ENCODE results near the gene PABPC1L2A.
"Not testable (repeated sequence)": the region's sequence is repeated elsewhere in the genome, so short reads cannot be mapped to it uniquely, and the experiment has no call there.

Gene PABPC1L2A

DNA sequence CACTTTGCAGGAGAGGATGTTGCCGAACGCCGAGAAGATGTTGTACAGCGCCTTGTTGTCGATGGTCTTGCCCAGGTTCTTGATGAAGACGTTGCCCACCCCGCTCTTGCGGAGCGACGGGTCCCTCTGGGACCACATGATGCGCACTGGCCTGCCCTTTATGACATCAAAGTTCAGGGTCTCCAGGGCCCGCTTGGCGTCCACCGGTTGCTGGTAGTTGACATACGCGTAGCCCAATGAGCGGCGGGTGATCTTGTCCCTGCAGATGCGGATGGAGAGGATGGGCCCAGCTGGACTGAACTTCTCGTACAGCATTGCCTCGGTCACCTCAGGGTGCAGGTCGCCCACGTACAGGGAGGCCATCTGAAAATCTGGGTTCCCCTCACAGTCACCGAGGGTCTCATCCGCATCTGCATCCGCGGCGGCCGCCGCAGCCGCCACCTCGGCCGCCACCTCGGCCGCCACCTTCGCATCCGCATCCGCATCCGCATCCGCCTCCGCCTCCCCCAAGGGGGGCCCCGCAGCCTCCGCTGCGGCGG is at the start of gene PABPC1L2A:
PABPC1L2A (minus strand) TSS at position 489 of the 539 bp plus-strand sequence; CDS start at position 363, 126 bp downstream.
- intact Hi-C loops (cut with DNase I): not testable (repeated sequence)
- peak in 1 of 10 donors; percentile 27 for DNase-seq

DNA sequence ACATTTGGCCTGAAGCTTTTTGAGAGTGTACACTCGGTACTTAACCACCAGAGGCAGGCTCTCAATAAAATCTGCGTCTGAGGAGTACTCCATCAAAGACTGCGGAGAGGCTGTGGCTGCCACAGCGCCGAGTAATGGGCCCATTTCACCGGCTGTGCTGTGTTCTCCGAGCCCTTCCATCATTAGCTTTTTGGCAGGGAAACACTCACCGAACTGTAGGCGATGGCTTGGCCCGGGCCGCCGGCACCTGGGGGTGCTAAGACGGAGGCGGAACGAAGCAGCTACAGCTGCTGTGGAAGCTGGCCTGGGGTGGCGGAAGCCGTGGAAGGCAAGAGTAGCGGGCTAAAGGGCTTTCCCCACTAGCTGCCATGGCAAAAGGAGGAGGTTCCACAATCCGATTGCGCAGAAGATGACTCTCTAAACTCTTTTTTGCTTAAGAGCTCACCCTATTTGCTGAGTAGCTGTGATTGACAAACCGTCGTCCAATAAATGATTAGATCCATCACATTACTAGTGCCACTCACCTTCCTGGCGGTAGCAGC is 48.5 kb upstream of the PABPC1L2A start:
- DNase-seq: peak in 8 of 10 donors; percentile 3 to 75 (median 17)
- intact Hi-C loops (cut with DNase I): no loop called here

DNA sequence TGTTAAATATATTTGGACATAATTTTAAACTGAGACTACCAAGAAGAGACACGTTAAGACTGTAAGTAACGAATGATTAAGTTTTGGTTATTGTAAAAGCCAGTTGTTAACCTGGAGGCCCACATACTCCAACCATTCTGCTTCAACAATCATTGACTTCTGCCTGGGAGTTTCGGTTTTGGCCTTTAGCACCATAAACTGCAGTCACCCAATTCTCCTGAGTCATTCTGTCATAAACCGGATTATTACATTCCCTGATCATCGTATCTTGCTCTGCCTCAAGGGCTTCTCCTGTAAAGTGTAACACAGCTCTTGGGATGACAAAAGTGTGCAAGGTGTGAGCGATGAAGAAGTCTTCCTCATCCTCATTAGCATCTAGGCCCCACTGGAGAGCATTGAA is 46.9 kb upstream of the PABPC1L2A start:
- intact Hi-C loops (cut with DNase I): no loop called here
- DNase-seq: no peak

DNA sequence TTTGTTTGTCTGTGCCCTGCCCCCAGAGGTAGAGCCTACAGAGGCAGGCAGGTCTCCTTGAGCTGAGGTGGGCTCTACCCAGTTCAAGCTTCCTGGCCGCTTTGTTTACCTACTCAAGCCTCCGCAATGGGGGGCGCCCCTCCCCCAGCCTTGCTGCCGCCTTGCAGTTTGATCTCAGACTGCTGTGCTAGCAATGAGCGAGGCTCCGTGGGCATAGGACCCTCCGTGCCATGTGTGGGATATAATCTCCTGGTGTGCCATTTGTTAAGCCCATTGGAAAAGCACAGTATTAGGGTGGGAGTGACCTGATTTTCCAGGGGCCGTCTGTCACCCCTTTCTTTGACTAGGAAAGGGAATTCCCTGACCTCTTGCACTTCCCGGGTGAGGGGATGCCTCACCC is 20.2 kb upstream of the PABPC1L2A start:
- peak in 3 of 10 donors; percentile 31 to 49 (median 33) for DNase-seq

DNA sequence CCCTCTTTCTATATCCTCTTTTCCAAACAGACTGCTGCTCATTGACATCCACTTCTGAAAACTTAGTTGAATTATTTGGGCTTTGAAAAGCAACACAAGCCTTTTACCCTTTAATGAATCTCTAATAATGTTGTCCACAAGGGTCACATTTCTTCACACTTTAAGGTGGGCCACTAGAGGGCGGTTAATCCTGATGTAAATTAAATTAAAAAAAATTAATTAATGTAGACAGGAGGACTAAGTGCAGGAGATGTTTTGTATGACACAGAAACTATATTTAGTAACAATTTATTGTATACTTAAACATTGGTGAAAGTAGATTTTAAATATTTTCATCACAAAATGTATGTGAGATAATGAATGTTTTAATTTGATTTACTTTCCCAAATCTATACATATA is 7.5 kb upstream of the PABPC1L2A start:
- DNase-seq: peak in 1 of 10 donors; percentile 18
- intact Hi-C loops (cut with DNase I): not testable (repeated sequence)

More for the DNA sequence above, 20.2 kb upstream of the PABPC1L2A start:
- intact Hi-C loops (cut with DNase I): not testable (repeated sequence)

DNA sequence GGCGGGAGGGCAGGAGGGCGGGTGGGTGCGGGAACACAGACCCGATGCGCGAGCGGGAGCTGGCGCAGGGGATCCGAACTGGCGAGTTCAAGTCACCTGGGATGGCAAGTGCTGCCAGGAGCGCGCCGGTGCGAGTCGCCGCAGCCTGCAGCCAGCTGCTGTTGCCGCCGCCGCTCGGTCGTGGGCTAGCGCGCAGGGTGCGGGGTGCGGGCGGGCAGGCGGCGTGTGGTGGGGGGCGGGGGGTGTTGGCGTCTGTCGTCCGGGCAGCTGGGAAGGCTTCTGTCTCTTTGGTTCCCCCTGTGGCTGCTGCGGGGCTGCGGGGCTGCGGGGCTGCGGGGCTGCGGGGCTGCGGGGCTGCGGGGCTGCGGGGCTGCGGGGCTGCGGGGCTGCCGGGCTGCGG is 572 bp upstream of the PABPC1L2A start:
- DNase-seq; intact Hi-C loops (cut with DNase I): not testable (repeated sequence)

DNA sequence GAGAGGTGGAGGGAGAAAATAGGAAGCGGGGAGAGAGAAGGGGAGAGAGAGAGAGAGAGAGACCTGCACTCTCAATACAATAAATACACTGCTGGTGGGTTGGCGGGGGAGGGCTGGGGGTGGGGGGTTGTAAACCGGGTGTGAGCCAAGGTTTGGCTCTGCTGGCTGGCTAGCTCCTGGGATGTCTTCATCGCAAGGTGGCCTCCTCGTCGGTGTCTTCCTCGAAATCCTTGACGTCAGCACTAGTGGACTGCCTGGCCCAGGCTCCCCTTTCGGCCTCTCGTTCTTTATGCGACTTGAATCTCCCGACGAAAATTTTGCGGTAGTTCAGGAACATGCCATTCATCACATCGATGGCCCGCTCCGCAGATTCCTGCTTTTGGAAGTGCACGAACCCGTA is 715 bp downstream of the PABPC1L2A start:
- intact Hi-C loops (cut with DNase I); DNase-seq: not testable (repeated sequence)

DNA sequence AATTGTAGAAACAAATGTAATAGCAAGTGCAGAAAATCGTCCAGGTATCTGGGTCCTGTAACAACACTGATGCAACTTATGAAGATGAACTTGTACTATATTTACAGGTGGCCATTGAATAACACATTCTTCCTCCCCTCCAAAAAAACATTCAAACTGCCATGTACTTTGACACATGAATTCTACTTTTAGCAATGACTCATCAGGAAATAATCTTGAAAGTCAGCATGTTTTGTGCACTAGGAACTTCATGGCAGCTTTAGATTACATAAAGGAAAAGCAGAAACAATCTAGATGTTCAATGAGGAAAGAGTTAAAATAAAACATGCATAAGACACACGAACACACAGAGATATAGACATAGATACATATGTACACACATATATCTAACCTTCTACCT is 2.5 kb downstream of the PABPC1L2A start:
- no peak for DNase-seq
- intact Hi-C loops (cut with DNase I): no loop called here

DNA sequence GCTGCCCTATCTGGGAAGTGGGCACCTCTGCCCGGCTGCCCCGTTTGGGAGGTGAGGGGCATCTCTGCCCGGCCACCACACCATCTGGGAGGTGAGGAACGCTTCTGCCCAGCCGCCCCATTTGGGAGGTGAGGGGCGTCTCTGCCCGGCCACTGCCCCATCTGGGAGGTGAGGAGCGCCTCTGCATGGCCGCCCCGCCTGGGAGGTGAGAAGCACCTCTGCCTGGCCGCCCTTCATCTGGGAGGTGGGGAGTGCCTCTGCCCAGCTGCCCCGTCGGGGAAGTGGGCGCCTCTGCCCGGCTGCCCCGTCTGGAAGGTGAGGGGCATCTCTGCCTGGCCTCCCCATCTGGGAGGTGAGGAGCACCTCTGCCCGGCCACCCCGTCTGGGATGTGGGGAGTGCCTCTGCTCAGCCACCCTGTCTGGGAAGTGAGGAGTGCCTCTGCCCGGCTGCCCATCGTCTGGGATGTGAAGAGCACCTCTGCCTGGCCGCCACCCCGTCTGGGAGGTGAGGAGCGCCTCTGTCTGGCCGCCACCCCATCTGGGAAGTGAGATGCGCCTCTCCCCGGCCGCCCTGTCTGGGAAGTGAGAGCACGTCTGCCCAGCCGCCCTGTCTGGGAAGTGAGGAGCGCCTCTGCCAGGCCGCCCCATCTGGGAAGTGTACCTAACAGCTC is 9.8 kb downstream of the PABPC1L2A start:
- DNase-seq: peak in 2 of 10 donors; percentile 71 to 78
- intact Hi-C loops (cut with DNase I): no loop called here

DNA sequence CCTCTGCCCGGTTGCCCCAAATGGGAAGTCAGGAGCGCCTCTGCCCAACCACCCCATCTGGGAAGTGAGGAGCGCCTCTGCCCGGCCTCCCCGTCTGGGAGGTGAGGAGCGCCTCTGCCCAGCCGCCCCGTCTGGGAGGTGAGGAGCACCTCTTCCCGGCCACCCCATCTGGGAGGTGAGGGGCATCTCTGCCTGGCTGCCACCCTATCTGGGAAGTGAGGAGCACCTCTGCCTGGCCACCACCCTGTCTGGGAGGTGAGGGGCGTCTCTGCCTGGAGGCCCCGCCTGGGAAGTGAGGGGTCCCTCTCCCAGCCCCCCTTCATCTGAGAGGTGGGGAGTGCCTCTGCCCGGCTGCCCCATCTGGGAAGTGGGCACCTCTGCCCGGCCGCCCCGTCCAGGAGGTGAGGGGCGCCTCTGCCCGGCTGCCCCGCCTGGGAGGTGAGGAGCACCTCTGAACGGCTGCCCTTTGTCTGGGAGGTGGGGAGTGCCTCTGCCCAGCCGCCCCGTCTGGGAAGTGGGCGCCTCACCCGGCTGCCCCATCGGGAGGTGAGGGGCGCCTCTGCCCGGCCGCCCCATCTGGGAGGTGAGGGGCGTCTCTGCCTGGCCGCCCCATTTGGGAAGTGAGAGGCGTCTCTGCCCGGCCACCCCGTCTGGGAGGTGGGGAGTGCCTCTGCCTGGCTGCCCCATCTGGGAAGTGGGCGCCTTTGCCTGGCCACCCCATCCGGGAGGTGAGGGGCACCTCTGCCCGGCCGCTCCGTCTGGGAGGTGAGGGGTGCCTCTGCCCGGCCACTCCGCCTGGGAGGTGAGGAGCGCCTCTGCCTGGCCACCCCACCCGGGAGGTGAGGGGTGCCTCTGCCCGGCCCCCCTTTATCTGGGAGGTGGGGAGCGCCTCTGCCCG is 10.6 kb downstream of the PABPC1L2A start:
- peak in 3 of 10 donors; percentile 57 to 75 (median 73) for DNase-seq
- intact Hi-C loops (cut with DNase I): no loop called here

DNA sequence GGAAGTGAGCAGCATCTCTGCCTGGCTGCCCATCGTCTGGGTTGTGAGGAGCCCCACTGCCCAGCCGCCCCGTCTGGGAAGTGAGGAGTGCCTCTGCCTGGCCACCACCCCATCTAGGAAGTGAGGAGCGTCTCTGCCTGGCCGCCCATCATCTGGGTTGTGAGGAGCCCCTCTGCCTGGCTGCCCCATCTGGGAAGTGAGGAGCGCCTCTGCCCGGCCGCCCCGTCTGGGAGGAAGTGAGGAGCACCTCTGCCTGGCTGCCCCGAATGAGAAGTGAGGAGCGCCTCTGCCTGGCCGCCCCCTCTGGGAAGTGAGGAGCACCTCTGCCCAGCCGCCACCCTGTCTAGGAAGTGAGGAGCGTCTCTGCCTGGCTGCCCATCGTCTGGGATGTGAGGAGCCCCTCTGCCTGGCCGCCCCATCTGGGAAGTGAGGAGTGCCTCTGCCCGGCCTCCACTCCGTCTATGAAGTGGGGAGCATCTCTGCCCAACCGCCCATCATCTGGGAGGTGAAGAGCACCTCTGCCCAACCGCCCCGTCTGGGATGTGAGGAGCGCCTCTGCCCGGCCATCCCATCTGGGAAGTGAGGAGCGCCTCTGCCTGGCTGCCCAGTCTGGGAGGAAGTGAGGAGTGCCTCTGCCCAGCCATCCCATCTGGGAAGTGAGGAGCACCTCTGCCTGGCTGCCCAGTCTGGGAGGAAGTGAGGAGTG is 11.4 kb downstream of the PABPC1L2A start:
- DNase-seq: peak in 3 of 10 donors; percentile 53 to 78 (median 68)
- intact Hi-C loops (cut with DNase I): not testable (repeated sequence)

DNA sequence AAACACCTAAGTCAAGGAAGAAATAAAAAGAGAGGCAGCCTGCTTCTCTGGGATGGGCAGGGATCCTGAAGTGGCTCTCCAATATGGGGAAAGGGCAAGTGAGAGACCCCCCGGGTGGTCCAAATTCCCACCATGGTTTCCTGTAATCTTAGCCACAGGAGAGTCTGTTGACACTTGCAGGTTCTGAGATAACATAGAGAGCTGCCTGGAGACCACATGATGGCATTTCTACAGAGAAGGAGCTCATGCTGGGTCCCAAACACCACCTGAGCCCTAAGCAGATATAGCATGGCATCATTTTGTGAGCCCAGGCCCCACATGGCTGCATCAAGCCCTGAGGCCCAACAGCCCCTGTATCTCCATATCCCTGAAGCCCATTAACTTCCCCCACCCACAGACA is 50.4 kb downstream of the PABPC1L2A start:
- intact Hi-C loops (cut with DNase I): no loop called here
- DNase-seq: no peak

Measured in posterior cingulate gyrus (tissue), 11 donors.